K562 (cell line): ENCODE results near the gene SEPTIN8. TPM values are rescaled to one million over a fixed set of nuclear protein-coding genes. Genes with fewer than 3 reads are reported as not detected.

ENCODE experiments used
- ATAC-seq: fragments of 200-7000 bp; cut with Tn5 transposase; 3 replicates; pipeline ENCODE4 v1.9.1; 2020; ENCODE audit warnings: moderate library complexity
- BruUV-seq: library from RNA; stranded (reverse); fragments of 400-500 nt; replicated peaks from 2 replicates; lab custom pipeline; 2021; lab: Mats Ljungman, UMichigan
- CTCF ChIA-PET: fragments of 300-600 bp; formaldehyde crosslinking; extraction: SDS; loops from one replicate; lab custom pipeline; 2021; ENCODE audit warnings: low intra/inter-chr PET ratio; lab: Yijun Ruan, JAX
- POLR2A ChIA-PET: fragments of 300-600, 350-650 bp; sonication (Branson Sonifier 250); formaldehyde crosslinking; extraction: SDS; loops from one replicate; lab custom pipeline; 2021; ENCODE audit warnings: antibody characterized with exemption, inconsistent platforms; lab: Yijun Ruan, JAX
- DNase-seq, 4 experiments: peaks; one replicate each; pipeline versions ENCODE4 v3.0.0 to v3.0.0-alpha.2; 2011 to 2018; ENCODE audit warnings: low spot score in 3 of 4, mixed read lengths in 3 of 4; ENCODE audit errors: extremely low read depth in 1 of 4
- FAIRE-seq: peaks from 2 replicates; lab custom pipeline; 2011; peaks lifted over from hg19 to GRCh38; lab: Jason Lieb, UNC
- H2AFZ ChIP-seq: 2 replicates; pipeline ENCODE4 v1.6.0; 2011; ENCODE audit warnings: low read depth, low read length, control low read depth, inconsistent platforms
- H3K27ac ChIP-seq: fragments of 200-600 bp; 3 replicates; pipeline ENCODE4 v1.8.0; 2011; ENCODE audit warnings: low read depth, mild to moderate bottlenecking, control low read depth, inconsistent platforms, low read length, moderate library complexity, mixed read lengths; ENCODE audit errors: extremely low read depth
- H3K27me3 ChIP-seq, 2 experiments: fragments of 300-600 bp in 1 of 2; 2 replicates in 1 of 2; 3 replicates in 1 of 2; pipeline versions ENCODE4 v1.6.0 to v1.8.0; 2011; ENCODE audit warnings: inconsistent platforms in 2 of 2, low read length in 2 of 2, mild to moderate bottlenecking in 1 of 2, mixed read lengths in 1 of 2, moderate library complexity in 1 of 2; ENCODE audit not compliant: control insufficient read depth in 2 of 2, insufficient read depth in 2 of 2
- H3K36me3 ChIP-seq: fragments of 300-600 bp; 3 replicates; pipeline ENCODE4 v1.8.0; 2011; ENCODE audit warnings: mild to moderate bottlenecking, low read length, inconsistent platforms; ENCODE audit not compliant: control insufficient read depth, insufficient read depth
- H3K4me1 ChIP-seq, 2 experiments: fragments of 200-600 bp in 1 of 2; replicated peaks in 1 of 2; 2 replicates in 1 of 2; 3 replicates in 1 of 2; pipeline versions ENCODE4 v1.5.1 to v1.8.0; 2011; ENCODE audit warnings: inconsistent platforms in 2 of 2, low read length in 2 of 2, mild to moderate bottlenecking in 1 of 2, mixed read lengths in 1 of 2, moderate library complexity in 1 of 2; ENCODE audit not compliant: control insufficient read depth in 2 of 2, insufficient read depth in 2 of 2
- H3K4me2 ChIP-seq: 2 replicates; pipeline ENCODE4 v1.6.1; 2011; ENCODE audit warnings: low read length, control low read depth, inconsistent platforms, mixed read lengths; ENCODE audit not compliant: insufficient read depth
- H3K4me3 ChIP-seq: fragments of 200-600 bp; sonication (generic), shearing (Covaris generic); 2 replicates; pipeline ENCODE4 v1.5.1; 2016; ENCODE audit warnings: control low read depth, inconsistent platforms
- H3K79me2 ChIP-seq: fragments of 200-600 bp; 3 replicates; pipeline ENCODE4 v1.8.0; 2011; ENCODE audit warnings: low read length, inconsistent platforms; ENCODE audit not compliant: control insufficient read depth, insufficient read depth
- H3K9ac ChIP-seq, 2 experiments: 2 replicates each; pipeline versions ENCODE4 v1.6.0 to v1.6.1; 2011; ENCODE audit warnings: low read depth in 2 of 2, low read length in 2 of 2, control low read depth in 1 of 2, inconsistent platforms in 1 of 2, mild to moderate bottlenecking in 1 of 2, mixed read lengths in 1 of 2; ENCODE audit not compliant: insufficient read depth in 1 of 2
- H3K9me1 ChIP-seq: one replicate; pipeline ENCODE4 v1.6.0; 2011; ENCODE audit warnings: inconsistent platforms, mild to moderate bottlenecking, low read length, moderate library complexity; ENCODE audit not compliant: control insufficient read depth, insufficient read depth
- H3K9me3 ChIP-seq: replicated peaks from 2 replicates; pipeline ENCODE4 v1.5.1; 2011; ENCODE audit warnings: low read depth, low read length, inconsistent platforms; ENCODE audit not compliant: control insufficient read depth, insufficient read depth
- H4K20me1 ChIP-seq: replicated peaks from 2 replicates; pipeline ENCODE4 v1.6.1; 2011; ENCODE audit warnings: low read length, inconsistent platforms, mixed read lengths; ENCODE audit not compliant: control insufficient read depth, insufficient read depth
- ADNP ChIP-seq: fragments of 200-800 bp; sonication (Bioruptor generic); IDR thresholded peaks from 2 replicates; pipeline ENCODE4 v1.6.1; 2016; ENCODE audit warnings: missing genetic modification characterization, missing compliant biosample characterization
- BCOR ChIP-seq: fragments of 450-650 bp; IDR thresholded peaks from 2 replicates; pipeline ENCODE4 v1.6.1; 2016
- DLX4 ChIP-seq: fragments of 250-450 bp; sonication (Bioruptor Pico); IDR thresholded peaks from 2 replicates; pipeline ENCODE4 v1.6.1; 2021; ENCODE audit warnings: mild to moderate bottlenecking
- FOXM1 ChIP-seq, 2 experiments: fragments of 450-650 bp in 1 of 2; sonication (generic) in 1 of 2; formaldehyde crosslinking in 1 of 2; IDR thresholded peaks; 2 replicates each; pipeline versions ENCODE4 v1.6.1 to v1.9.0; 2017 to 2022; ENCODE audit warnings: low read depth in 2 of 2, mild to moderate bottlenecking in 2 of 2, missing genetic modification reagents in 1 of 2, moderate library complexity in 1 of 2
- JUND ChIP-seq, 2 experiments: IDR thresholded peaks; 2 replicates in 1 of 2; 3 replicates in 1 of 2; pipeline ENCODE4 v1.6.1; 2011; ENCODE audit warnings: borderline replicate concordance in 2 of 2, low read depth in 2 of 2, low read length in 2 of 2, improper control_type of control experiment in 1 of 2, missing biosample characterization in 1 of 2, missing genetic modification characterization in 1 of 2, missing genetic modification reagents in 1 of 2
- KDM1A ChIP-seq, 2 experiments: fragments of 450-650 bp; IDR thresholded peaks; 2 replicates each; pipeline ENCODE4 v1.6.1; 2016; ENCODE audit warnings: mild to moderate bottlenecking in 2 of 2
- POLR3G ChIP-seq: IDR thresholded peaks from 2 replicates; pipeline ENCODE4 v1.6.1; 2011; ENCODE audit not compliant: insufficient read length, insufficient replicate concordance; ENCODE audit errors: extremely low read depth
- SAP30 ChIP-seq: fragments of 200-600 bp; sonication (generic); IDR thresholded peaks from 2 replicates; pipeline ENCODE4 v1.6.1; 2012; ENCODE audit warnings: borderline replicate concordance, low read depth, mild to moderate bottlenecking, moderate library complexity, low read length, control low read depth, inconsistent platforms; ENCODE audit not compliant: insufficient read depth, poor library complexity, severe bottlenecking
- TEAD4 ChIP-seq, 2 experiments: sonication (generic) in 1 of 2; formaldehyde crosslinking in 1 of 2; IDR thresholded peaks; 2 replicates each; pipeline versions ENCODE4 v1.6.1 to v1.8.0; 2012 to 2022; ENCODE audit warnings: borderline replicate concordance in 1 of 2, inconsistent platforms in 1 of 2, low read length in 1 of 2, mild to moderate bottlenecking in 1 of 2, missing genetic modification reagents in 1 of 2
- XRCC3 ChIP-seq: fragments of 450-650 bp; IDR thresholded peaks from 2 replicates; pipeline ENCODE4 v1.6.1; 2017; ENCODE audit warnings: mild to moderate bottlenecking, moderate library complexity
- ZBTB7A ChIP-seq: IDR thresholded peaks from 2 replicates; pipeline ENCODE4 v1.6.1; 2011; ENCODE audit warnings: low read depth, mild to moderate bottlenecking, low read length, moderate library complexity, borderline replicate concordance; ENCODE audit not compliant: control insufficient read depth
- ZFP36 ChIP-seq: fragments of 150-350 bp; IDR thresholded peaks from 2 replicates; pipeline ENCODE4 v1.6.1; 2018; ENCODE audit warnings: low read length, low read depth; ENCODE audit not compliant: partially characterized antibody
- ZNF561 ChIP-seq: fragments of 450-650 bp; formaldehyde crosslinking; conservative IDR thresholded peaks from 2 replicates; pipeline ENCODE4 v1.4.0; 2020; ENCODE audit warnings: mild to moderate bottlenecking, moderate library complexity
- ZNF75A ChIP-seq: fragments of 450-650 bp; formaldehyde crosslinking; IDR thresholded peaks from 2 replicates; pipeline ENCODE4 v1.4.0; 2020; ENCODE audit warnings: mild to moderate bottlenecking
- WGBS: fragments of 100-300 bp; shearing (Covaris generic); methylation state at CpG from one replicate; pipeline ENCODE4 v1.1.6; 2016; ENCODE audit warnings: low coverage, mixed read lengths; ENCODE audit not compliant: insufficient coverage; ENCODE audit errors: missing lambda C conversion rate; 5-methylcytosine and 5-hydroxymethylcytosine counted together
- in situ Hi-C: fragments of 300-500 bp; cut with MboI; formaldehyde crosslinking; loops from 4 replicates; pipeline ENCODE4 v1.15.0; 2018; ENCODE audit warnings: inconsistent platforms, mixed read lengths
- intact Hi-C: fragments of 100-400 bp; cut with micrococcal nuclease; formaldehyde crosslinking; loops from 2 replicates; pipeline ENCODE4 v1.14.2; 2022
- polyA plus RNA-seq, 8 experiments: library from polyadenylated mRNA; depleted of rRNA in 4 of 8; stranded (reverse) in 5 of 8; unstranded in 3 of 8; fragments of >200 nt; fragmentation: Nextera tagmentation in 2 of 8; fragmentation: Illumina TruSeq in 1 of 8; extraction: Ambion mirVana in 2 of 8; extraction: Trizol in 1 of 8; gene quantifications; 2 replicates each; pipeline versions ENCODE4 v1.2.1 to v1.2.3, GENCODE V29; 2011 to 2014; ENCODE audit warnings: inconsistent platforms in 1 of 8, missing spikeins in 1 of 8
- total RNA-seq, 7 experiments: library from RNA; depleted of rRNA in 6 of 7; stranded (reverse); fragments of >200 nt in 6 of 7; fragmentation: Illumina TruSeq in 2 of 7; extraction: Trizol in 2 of 7; gene quantifications; 2 replicates each; pipeline versions ENCODE4 v1.2.1 to v1.2.3, GENCODE V29; 2011 to 2021; ENCODE audit warnings: low replicate concordance in 1 of 7
- TF ChIP-seq, protein P1 (sequence below): fragments of 450-650 bp; formaldehyde crosslinking; IDR thresholded peaks from 2 replicates; pipeline ENCODE4 v1.4.0; 2020; ENCODE audit warnings: mild to moderate bottlenecking, moderate library complexity
- TF ChIP-seq, protein P2 (sequence below): sonication (generic); formaldehyde crosslinking; IDR thresholded peaks from 2 replicates; pipeline ENCODE4 v1.8.0; 2022; ENCODE audit warnings: mild to moderate bottlenecking, missing genetic modification reagents

The SEPTIN8 gene
- total and polyA plus RNA-seq, 9 of the 15 experiments (the other 6 are each of a cell fraction or from before 2014, with no cell fraction given): 19.3 to 142 (median 101) TPM

DNA sequence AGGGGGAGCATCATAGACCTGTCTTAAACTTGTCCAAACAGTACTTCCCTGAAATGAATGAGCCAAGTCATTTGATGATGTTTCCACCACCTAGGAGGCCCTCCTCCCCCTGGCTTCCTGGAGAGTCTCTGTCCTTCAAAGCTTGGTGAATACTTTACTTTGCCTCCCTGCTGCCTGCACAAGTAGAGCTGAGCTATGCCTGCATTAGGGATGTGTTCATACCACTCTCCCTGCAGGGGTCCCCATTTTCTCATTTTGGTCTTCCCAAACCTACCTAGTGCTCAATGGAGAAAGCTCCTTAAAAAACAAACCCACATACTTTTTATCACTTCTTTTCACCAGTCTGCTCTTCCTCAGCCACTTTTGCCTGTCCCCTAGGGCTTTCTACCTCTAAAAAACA is 22.1 kb downstream of the SEPTIN8 start (continued):
- TF ChIP-seq, protein P1, sequence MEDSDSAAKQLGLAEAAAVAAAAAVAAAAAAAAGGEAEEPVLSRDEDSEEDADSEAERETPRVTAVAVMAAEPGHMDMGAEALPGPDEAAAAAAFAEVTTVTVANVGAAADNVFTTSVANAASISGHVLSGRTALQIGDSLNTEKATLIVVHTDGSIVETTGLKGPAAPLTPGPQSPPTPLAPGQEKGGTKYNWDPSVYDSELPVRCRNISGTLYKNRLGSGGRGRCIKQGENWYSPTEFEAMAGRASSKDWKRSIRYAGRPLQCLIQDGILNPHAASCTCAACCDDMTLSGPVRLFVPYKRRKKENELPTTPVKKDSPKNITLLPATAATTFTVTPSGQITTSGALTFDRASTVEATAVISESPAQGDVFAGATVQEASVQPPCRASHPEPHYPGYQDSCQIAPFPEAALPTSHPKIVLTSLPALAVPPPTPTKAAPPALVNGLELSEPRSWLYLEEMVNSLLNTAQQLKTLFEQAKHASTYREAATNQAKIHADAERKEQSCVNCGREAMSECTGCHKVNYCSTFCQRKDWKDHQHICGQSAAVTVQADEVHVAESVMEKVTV (CRISPR knock-in tag): peak; percentile 66

- no TSS peak for BruUV-seq
- DNase-seq: no peak
- TF ChIP-seq POLR3G: no peak
- TF ChIP-seq, protein P2, sequence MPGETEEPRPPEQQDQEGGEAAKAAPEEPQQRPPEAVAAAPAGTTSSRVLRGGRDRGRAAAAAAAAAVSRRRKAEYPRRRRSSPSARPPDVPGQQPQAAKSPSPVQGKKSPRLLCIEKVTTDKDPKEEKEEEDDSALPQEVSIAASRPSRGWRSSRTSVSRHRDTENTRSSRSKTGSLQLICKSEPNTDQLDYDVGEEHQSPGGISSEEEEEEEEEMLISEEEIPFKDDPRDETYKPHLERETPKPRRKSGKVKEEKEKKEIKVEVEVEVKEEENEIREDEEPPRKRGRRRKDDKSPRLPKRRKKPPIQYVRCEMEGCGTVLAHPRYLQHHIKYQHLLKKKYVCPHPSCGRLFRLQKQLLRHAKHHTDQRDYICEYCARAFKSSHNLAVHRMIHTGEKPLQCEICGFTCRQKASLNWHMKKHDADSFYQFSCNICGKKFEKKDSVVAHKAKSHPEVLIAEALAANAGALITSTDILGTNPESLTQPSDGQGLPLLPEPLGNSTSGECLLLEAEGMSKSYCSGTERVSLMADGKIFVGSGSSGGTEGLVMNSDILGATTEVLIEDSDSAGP (CRISPR knock-in tag): no peak
- no peak for TF ChIP-seq ZBTB7A
- no peak for TF ChIP-seq DLX4 (CRISPR knock-in tag)
- TF ChIP-seq TEAD4 (IDR thresholded peaks at IDR 0.05; ENCODE audit: low read length): no peak
- no peak for TF ChIP-seq TEAD4 (CRISPR knock-in tag; IDR thresholded peaks at IDR 0.05; ENCODE audit: borderline replicate concordance)
- TF ChIP-seq XRCC3: no peak
- peak in 1 of 2 experiments; percentile 42; a peak in 1 of 4 replicates for TF ChIP-seq KDM1A (IDR thresholded peaks at IDR 0.05)
- TF ChIP-seq ZFP36: no peak
- peak; percentile 60; the same call in 1 of the 2 replicates for TF ChIP-seq BCOR
- TF ChIP-seq JUND (IDR thresholded peaks at IDR 0.05; ENCODE audit: borderline replicate concordance, low read depth, low read length): no peak
- no peak for TF ChIP-seq JUND (tag; IDR thresholded peaks at IDR 0.05; ENCODE audit: borderline replicate concordance, low read depth, low read length)
- TF ChIP-seq SAP30: no peak
- no peak for TF ChIP-seq ZNF561 (CRISPR knock-in tag)
- 0 out of 2 replicates have a peak, but pooled peaks have one; percentile 15 for TF ChIP-seq ADNP
- no peak for TF ChIP-seq ZNF75A (CRISPR knock-in tag)
- TF ChIP-seq FOXM1 (IDR thresholded peaks at IDR 0.05; ENCODE audit: low read depth): no peak
- no peak for TF ChIP-seq FOXM1 (CRISPR knock-in tag; IDR thresholded peaks at IDR 0.05; ENCODE audit: low read depth)
Observed at GRCh38 chr5:132754111-132754510, 22.9 kb downstream of the SEPTIN8 start.

More at GRCh38 chr5:132754111-132754510, 22.9 kb downstream of the SEPTIN8 start:
- Histone ChIP-seq H3K4me3 (no peak overlapping the region), H3K9me1 (no peaks in the 10 kb centered on the region), H4K20me1 (no peaks in the 10 kb centered on the region; the same call in 1 of the 2 replicates), H3K4me1 (no peaks in the 10 kb centered on the region; a peak in 1 of 5 replicates), H3K79me2 (no peaks in the 10 kb centered on the region), H3K27ac (no peak overlapping the region), H3K9ac (no peak overlapping the region), H2AFZ (no peak overlapping the region), H3K9me3 (no peaks in the 10 kb centered on the region), H3K4me2 (no peak overlapping the region), H3K27me3 (no peaks in the 10 kb centered on the region), H3K36me3 (peaks cover 27% of the 10 kb centered on the region)
- no peak for ATAC-seq
- intact Hi-C loops (loop anchor here (5.0 kb wide), 1 partner anchor 128 kb away; no protein-coding TSS in a partner anchor), in situ Hi-C loops (no loop called here)
- ChIA-PET POLR2A (interaction anchor here (0.6 to 2.6 kb wide), 7 partner anchors 9 to 532 kb away, joined by 3 to 9 read pairs (median 4); no protein-coding TSS in a partner anchor), CTCF (interaction anchor here (1.3 to 2.8 kb wide), 2 partner anchors 66 to 129 kb away, joined by 3 to 19 read pairs; no protein-coding TSS in a partner anchor)
- FAIRE-seq: no peak
- WGBS: 87% methylated on average over 3 of the region's 4 CpGs
